Mammary epithelial cell (primary cell): Measurements from ENCODE around the gene PYGB.

ENCODE experiments used
- EZH2 ChIP-seq: IDR thresholded peaks from 2 replicates; pipeline ENCODE4 v1.6.1; 2012; ENCODE audit warnings: low read length, inconsistent platforms, borderline replicate concordance
- TF ChIP-seq, protein P1 (sequence below), 2 donors: IDR thresholded peaks in 1 of 2; conservative IDR thresholded peaks in 1 of 2; 2 replicates each; pipeline ENCODE4 v1.5.1; 2011 to 2012; ENCODE audit warnings: inconsistent platforms in 2 of 2, low read length in 2 of 2, mild to moderate bottlenecking in 2 of 2, control low read depth in 1 of 2, low read depth in 1 of 2; ENCODE audit not compliant: insufficient read depth in 1 of 2; ENCODE audit errors: extremely low read depth in 1 of 2

DNA sequence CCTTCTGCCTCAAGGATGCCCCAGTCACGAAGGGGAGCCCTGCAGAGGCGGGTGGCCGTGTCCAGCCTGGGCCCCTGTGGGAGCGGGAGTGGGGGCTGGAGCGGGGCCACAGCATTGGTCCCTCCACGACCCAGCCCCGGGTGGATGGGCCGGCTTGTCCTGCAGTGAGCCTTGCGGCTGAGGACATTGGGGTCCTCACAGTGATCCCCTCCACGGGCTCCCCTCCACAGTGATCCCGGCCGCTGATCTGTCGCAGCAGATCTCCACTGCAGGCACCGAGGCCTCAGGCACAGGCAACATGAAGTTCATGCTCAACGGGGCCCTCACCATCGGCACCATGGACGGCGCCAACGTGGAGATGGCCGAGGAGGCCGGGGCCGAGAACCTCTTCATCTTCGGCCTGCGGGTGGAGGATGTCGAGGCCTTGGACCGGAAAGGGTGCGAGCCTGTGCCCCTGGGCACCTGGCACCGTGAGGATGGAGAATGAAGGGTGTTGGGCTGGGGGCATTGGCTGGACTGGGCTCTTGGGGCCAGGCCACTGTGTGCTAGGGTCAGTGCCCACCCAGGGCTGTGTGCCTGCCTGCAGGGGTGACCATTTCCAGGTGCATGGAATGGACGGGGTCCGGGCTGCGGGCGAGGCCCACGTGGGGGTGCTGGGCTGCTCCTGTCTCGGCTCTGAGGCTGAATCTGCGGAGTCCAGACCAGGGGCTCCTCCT lies 44.4 kb downstream of the PYGB start:
- TF ChIP-seq, protein P1, sequence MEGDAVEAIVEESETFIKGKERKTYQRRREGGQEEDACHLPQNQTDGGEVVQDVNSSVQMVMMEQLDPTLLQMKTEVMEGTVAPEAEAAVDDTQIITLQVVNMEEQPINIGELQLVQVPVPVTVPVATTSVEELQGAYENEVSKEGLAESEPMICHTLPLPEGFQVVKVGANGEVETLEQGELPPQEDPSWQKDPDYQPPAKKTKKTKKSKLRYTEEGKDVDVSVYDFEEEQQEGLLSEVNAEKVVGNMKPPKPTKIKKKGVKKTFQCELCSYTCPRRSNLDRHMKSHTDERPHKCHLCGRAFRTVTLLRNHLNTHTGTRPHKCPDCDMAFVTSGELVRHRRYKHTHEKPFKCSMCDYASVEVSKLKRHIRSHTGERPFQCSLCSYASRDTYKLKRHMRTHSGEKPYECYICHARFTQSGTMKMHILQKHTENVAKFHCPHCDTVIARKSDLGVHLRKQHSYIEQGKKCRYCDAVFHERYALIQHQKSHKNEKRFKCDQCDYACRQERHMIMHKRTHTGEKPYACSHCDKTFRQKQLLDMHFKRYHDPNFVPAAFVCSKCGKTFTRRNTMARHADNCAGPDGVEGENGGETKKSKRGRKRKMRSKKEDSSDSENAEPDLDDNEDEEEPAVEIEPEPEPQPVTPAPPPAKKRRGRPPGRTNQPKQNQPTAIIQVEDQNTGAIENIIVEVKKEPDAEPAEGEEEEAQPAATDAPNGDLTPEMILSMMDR (conservative IDR thresholded peaks at IDR 0.05 in 1 of 2, IDR thresholded peaks at IDR 0.05 in 1 of 2; ENCODE audit: extremely low read depth in 1 of 2, insufficient read depth in 1 of 2, low read depth in 1 of 2, low read length in 2 of 2), result no peak
- no peak for TF ChIP-seq EZH2
